H9 (cell line): Measurements from ENCODE around the gene CABP4. TPM values are rescaled to one million over a fixed set of nuclear protein-coding genes. Genes with fewer than 3 reads are reported as not detected.

Experiments
- DNase-seq: peaks from one replicate; pipeline ENCODE4 v3.0.0-alpha.2; 2017
- H2AFZ ChIP-seq: one replicate; pipeline ENCODE4 v1.6.1; 2013; ENCODE audit warnings: mild to moderate bottlenecking, low read length, control low read depth, moderate library complexity
- H2AK5ac ChIP-seq: 2 replicates; pipeline ENCODE4 v1.6.1; 2013; ENCODE audit warnings: low read length, control low read depth, mixed read lengths; ENCODE audit not compliant: insufficient read length
- H2BK120ac ChIP-seq: one replicate; pipeline ENCODE4 v1.6.1; 2013; ENCODE audit warnings: low read depth, mild to moderate bottlenecking, low read length, control low read depth, inconsistent platforms; ENCODE audit not compliant: poor library complexity, severe bottlenecking
- H2BK12ac ChIP-seq: 2 replicates; pipeline ENCODE4 v1.6.1; 2013; ENCODE audit warnings: low read length, control low read depth, mixed read lengths, low read depth; ENCODE audit not compliant: insufficient read length
- H2BK15ac ChIP-seq: 2 replicates; pipeline ENCODE4 v1.6.1; 2013; ENCODE audit warnings: low read depth, low read length, control low read depth
- H2BK20ac ChIP-seq: one replicate; pipeline ENCODE4 v1.6.1; 2013; ENCODE audit warnings: low read depth, mild to moderate bottlenecking, low read length, control low read depth, inconsistent platforms; ENCODE audit not compliant: poor library complexity, severe bottlenecking
- H2BK5ac ChIP-seq: 2 replicates; pipeline ENCODE4 v1.6.1; 2013; ENCODE audit warnings: low read length, control low read depth, mixed read lengths; ENCODE audit not compliant: insufficient read length
- H3K14ac ChIP-seq: 2 replicates; pipeline ENCODE4 v1.6.1; 2013; ENCODE audit warnings: low read length, control low read depth; ENCODE audit not compliant: insufficient read depth
- H3K18ac ChIP-seq: 2 replicates; pipeline ENCODE4 v1.6.1; 2013; ENCODE audit warnings: low read depth, mild to moderate bottlenecking, mixed read lengths, low read length, control low read depth; ENCODE audit not compliant: insufficient read length
- H3K23ac ChIP-seq: 2 replicates; pipeline ENCODE4 v1.6.1; 2013; ENCODE audit warnings: low read length, control low read depth, mixed read lengths, low read depth; ENCODE audit not compliant: insufficient read length
- H3K23me2 ChIP-seq: 2 replicates; pipeline ENCODE4 v1.6.1; 2013; ENCODE audit warnings: low read depth, mild to moderate bottlenecking, mixed read lengths, low read length, control low read depth; ENCODE audit not compliant: insufficient read length, poor library complexity, severe bottlenecking
- H3K27ac ChIP-seq: 2 replicates; pipeline ENCODE4 v1.5.1; 2013; ENCODE audit warnings: low read length, control low read depth, mixed read lengths, low read depth; ENCODE audit not compliant: insufficient read length
- H3K27me3 ChIP-seq: 2 replicates; pipeline ENCODE4 v1.6.1; 2013; ENCODE audit warnings: low read length, control low read depth, inconsistent platforms; ENCODE audit not compliant: insufficient read depth
- H3K4ac ChIP-seq: 2 replicates; pipeline ENCODE4 v1.6.1; 2013; ENCODE audit warnings: low read depth, mild to moderate bottlenecking, control low read depth, inconsistent platforms, low read length, moderate library complexity
- H3K4me1 ChIP-seq: 2 replicates; pipeline ENCODE4 v1.6.1; 2013; ENCODE audit warnings: low read length, control low read depth, inconsistent platforms; ENCODE audit not compliant: insufficient read depth
- H3K4me2 ChIP-seq: 2 replicates; pipeline ENCODE4 v1.6.1; 2013; ENCODE audit warnings: low read length, control low read depth, mixed read lengths; ENCODE audit not compliant: insufficient read length, insufficient read depth
- H3K56ac ChIP-seq: 2 replicates; pipeline ENCODE4 v1.6.1; 2013; ENCODE audit warnings: low read depth, mild to moderate bottlenecking, mixed read lengths, low read length, control low read depth; ENCODE audit not compliant: insufficient read length
- H3K79me1 ChIP-seq: 2 replicates; pipeline ENCODE4 v1.6.1; 2013; ENCODE audit warnings: low read depth, mild to moderate bottlenecking, moderate library complexity, low read length, control low read depth, inconsistent platforms; ENCODE audit not compliant: insufficient read depth, poor library complexity, severe bottlenecking
- H3K79me2 ChIP-seq: 2 replicates; pipeline ENCODE4 v1.6.1; 2013; ENCODE audit warnings: low read length, control low read depth, inconsistent platforms; ENCODE audit not compliant: insufficient read depth
- H3K9ac ChIP-seq: 2 replicates; pipeline ENCODE4 v1.6.1; 2013; ENCODE audit warnings: low read length, control low read depth, mixed read lengths; ENCODE audit not compliant: insufficient read length; ENCODE audit errors: extremely low read depth
- H3K9me3 ChIP-seq: one replicate; pipeline ENCODE4 v1.6.1; 2013; ENCODE audit warnings: low read depth, low read length, inconsistent platforms; ENCODE audit not compliant: control insufficient read depth
- H3T11ph ChIP-seq: one replicate; pipeline ENCODE4 v1.6.1; 2013; ENCODE audit warnings: mild to moderate bottlenecking, low read length, control low read depth, inconsistent platforms
- H4K20me1 ChIP-seq: one replicate; pipeline ENCODE4 v1.6.1; 2013; ENCODE audit not compliant: control insufficient read depth, insufficient read length, insufficient read depth
- H4K5ac ChIP-seq: 2 replicates; pipeline ENCODE4 v1.6.1; 2013; ENCODE audit warnings: low read depth, mild to moderate bottlenecking, mixed read lengths, low read length, control low read depth; ENCODE audit not compliant: insufficient read length
- H4K8ac ChIP-seq: replicated peaks from 2 replicates; pipeline ENCODE4 v1.6.1; 2013; ENCODE audit warnings: low read length, control low read depth, mixed read lengths, low read depth; ENCODE audit not compliant: insufficient read length
- H4K91ac ChIP-seq: 2 replicates; pipeline ENCODE4 v1.6.1; 2013; ENCODE audit warnings: low read depth, mild to moderate bottlenecking, moderate library complexity, mixed read lengths, low read length, control low read depth; ENCODE audit not compliant: insufficient read length
- H3K27ac Mint-ChIP-seq, 3 experiments: 2 replicates in 2 of 3; 3 replicates in 1 of 3; pipeline ENCODE4 v1.8.0; 2020 to 2021; ENCODE audit warnings: mixed read lengths in 3 of 3, mild to moderate bottlenecking in 1 of 3, moderate library complexity in 1 of 3
- H3K27me3 Mint-ChIP-seq: 2 replicates; pipeline ENCODE4 v1.8.0; 2021; ENCODE audit warnings: low read depth, mild to moderate bottlenecking, moderate library complexity, mixed read lengths
- H3K36me3 Mint-ChIP-seq, 3 experiments: 2 replicates in 2 of 3; 3 replicates in 1 of 3; pipeline ENCODE4 v1.8.0; 2020 to 2021; ENCODE audit warnings: low read depth in 3 of 3, mixed read lengths in 3 of 3; ENCODE audit not compliant: insufficient read depth in 1 of 3
- H3K4me1 Mint-ChIP-seq, 2 experiments: 2 replicates each; pipeline ENCODE4 v1.8.0; 2020; ENCODE audit warnings: mixed read lengths in 2 of 2
- H3K4me3 Mint-ChIP-seq, 2 experiments: 2 replicates in 1 of 2; 3 replicates in 1 of 2; pipeline ENCODE4 v1.8.0; 2020 to 2021; ENCODE audit warnings: mild to moderate bottlenecking in 2 of 2, mixed read lengths in 2 of 2, moderate library complexity in 1 of 2
- H3K9me3 Mint-ChIP-seq, 2 experiments: 2 replicates in 1 of 2; 3 replicates in 1 of 2; pipeline ENCODE4 v1.8.0; 2020; ENCODE audit warnings: mild to moderate bottlenecking in 2 of 2, mixed read lengths in 2 of 2, moderate library complexity in 1 of 2
- WGBS: extraction: QIAGEN DNeasy Blood & Tissue Kit; methylation state at CpG from one replicate; pipeline ENCODE4 v1.1.7; 2013; ENCODE audit warnings: missing lambda C conversion rate, low lambda C conversion rate, mixed read lengths; ENCODE audit not compliant: insufficient read length; ENCODE audit errors: extremely low coverage; 5-methylcytosine and 5-hydroxymethylcytosine counted together
- total RNA-seq: library from RNA; stranded (reverse); gene quantifications from 2 replicates; pipeline ENCODE4 v1.2.1, GENCODE V29; 2021
- TF ChIP-seq, protein P1 (sequence below): fragments of 200-600 bp; sonication (generic); conservative IDR thresholded peaks from 3 replicates; pipeline ENCODE4 v1.8.0; 2021; ENCODE audit warnings: antibody characterized with exemption, mild to moderate bottlenecking

The CABP4 gene
- total RNA-seq, 1 experiment from 2014 or later, result not detected

DNA sequence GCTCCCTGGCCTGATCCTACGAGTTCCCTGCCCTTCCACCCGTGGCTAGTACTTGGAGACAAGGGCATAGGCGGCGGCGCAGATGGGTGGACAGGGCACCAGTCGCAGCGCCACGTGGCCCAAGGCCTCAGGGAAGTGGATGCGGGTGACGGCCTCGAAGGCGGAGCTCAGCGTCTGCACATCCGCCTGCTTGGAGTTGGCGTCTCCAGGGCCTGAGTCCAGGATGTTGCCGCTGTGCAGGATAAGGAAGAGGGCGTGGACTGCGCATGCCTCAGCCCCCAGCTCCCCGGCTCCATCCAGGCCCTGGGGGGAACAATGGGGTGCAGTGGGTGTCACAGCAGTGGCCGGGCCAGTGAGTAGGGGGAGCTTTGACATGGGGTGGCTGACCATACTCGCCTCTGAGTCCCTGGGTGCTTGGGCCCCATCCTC lies 43.4 kb downstream of the CABP4 start:
- no peaks in the 10 kb centered on the region for H4K20me1 ChIP-seq
- H2AK5ac ChIP-seq, result no peak overlapping the region
- no peaks in the 10 kb centered on the region for H3K27me3 ChIP-seq
- H3T11ph ChIP-seq, result no peak overlapping the region
- H3K79me2 ChIP-seq, result no peaks in the 10 kb centered on the region
- H3K27ac Mint-ChIP-seq, result no peak overlapping the region
- no peaks in the 10 kb centered on the region for H3K79me1 ChIP-seq
- no peak overlapping the region for H4K91ac ChIP-seq
- H2AFZ ChIP-seq, result no peak overlapping the region
- TF ChIP-seq, protein P1, sequence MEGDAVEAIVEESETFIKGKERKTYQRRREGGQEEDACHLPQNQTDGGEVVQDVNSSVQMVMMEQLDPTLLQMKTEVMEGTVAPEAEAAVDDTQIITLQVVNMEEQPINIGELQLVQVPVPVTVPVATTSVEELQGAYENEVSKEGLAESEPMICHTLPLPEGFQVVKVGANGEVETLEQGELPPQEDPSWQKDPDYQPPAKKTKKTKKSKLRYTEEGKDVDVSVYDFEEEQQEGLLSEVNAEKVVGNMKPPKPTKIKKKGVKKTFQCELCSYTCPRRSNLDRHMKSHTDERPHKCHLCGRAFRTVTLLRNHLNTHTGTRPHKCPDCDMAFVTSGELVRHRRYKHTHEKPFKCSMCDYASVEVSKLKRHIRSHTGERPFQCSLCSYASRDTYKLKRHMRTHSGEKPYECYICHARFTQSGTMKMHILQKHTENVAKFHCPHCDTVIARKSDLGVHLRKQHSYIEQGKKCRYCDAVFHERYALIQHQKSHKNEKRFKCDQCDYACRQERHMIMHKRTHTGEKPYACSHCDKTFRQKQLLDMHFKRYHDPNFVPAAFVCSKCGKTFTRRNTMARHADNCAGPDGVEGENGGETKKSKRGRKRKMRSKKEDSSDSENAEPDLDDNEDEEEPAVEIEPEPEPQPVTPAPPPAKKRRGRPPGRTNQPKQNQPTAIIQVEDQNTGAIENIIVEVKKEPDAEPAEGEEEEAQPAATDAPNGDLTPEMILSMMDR, result no peak
- no peak overlapping the region for H3K4me3 Mint-ChIP-seq
- no peak overlapping the region for H4K8ac ChIP-seq
- no peak overlapping the region for H3K56ac ChIP-seq
- peaks cover 6% of the 10 kb centered on the region for H3K27me3 Mint-ChIP-seq
- no peak overlapping the region for H2BK120ac ChIP-seq
- no peak overlapping the region for H3K23ac ChIP-seq
- no peak overlapping the region for H3K27ac ChIP-seq
- H3K4ac ChIP-seq, result no peak overlapping the region
- H2BK20ac ChIP-seq, result no peak overlapping the region
- no peak overlapping the region for H3K18ac ChIP-seq
- H2BK12ac ChIP-seq, result no peak overlapping the region
- H3K23me2 ChIP-seq, result peaks cover under 1% of the 10 kb centered on the region
- no peak overlapping the region for H4K5ac ChIP-seq
- no peaks in the 10 kb centered on the region for H3K4me1 ChIP-seq
- peaks cover 0 to 7% of the 10 kb centered on the region in 2 experiments; a peak in 2 of 4 replicates for H3K4me1 Mint-ChIP-seq
- H3K9me3 ChIP-seq, result no peaks in the 10 kb centered on the region
- H3K14ac ChIP-seq, result no peak overlapping the region
- no CpG with 5 or more reads among the region's 21 CpGs for WGBS
- DNase-seq, result no peak
- H3K9me3 Mint-ChIP-seq, result no peaks in the 10 kb centered on the region
- H2BK5ac ChIP-seq, result no peak overlapping the region
- H2BK15ac ChIP-seq, result no peak overlapping the region
- no peak overlapping the region for H3K9ac ChIP-seq
- H3K4me2 ChIP-seq, result no peak overlapping the region
- peaks cover 5 to 25% (median 10%) of the 10 kb centered on the region in 3 experiments for H3K36me3 Mint-ChIP-seq
